Hepatocyte (in vitro differentiated cells): ENCODE results near the gene TENT5C.

Experiments used
- CTCF ChIP-seq: fragments of 200-600 bp; sonication (generic); IDR thresholded peaks from 2 replicates; pipeline ENCODE4 v1.5.1; 2016; ENCODE audit warnings: antibody characterized with exemption, mild to moderate bottlenecking; ENCODE audit not compliant: poor library complexity
- EZH2phosphoT487 ChIP-seq: fragments of 200-600 bp; sonication (generic); IDR thresholded peaks from one replicate; pipeline ENCODE4 v1.6.1; 2018; ENCODE audit warnings: antibody characterized with exemption, mild to moderate bottlenecking, low read depth, moderate library complexity; ENCODE audit not compliant: unreplicated experiment, severe bottlenecking

- TF ChIP-seq CTCF (no peak), EZH2phosphoT487 (no peak)
Measured at GRCh38 chr1:117568999-117569398, 36.8 kb upstream of the TENT5C start.
